ENCODE measurements around the gene ZEB2. TPM values are rescaled to one million over a fixed set of nuclear protein-coding genes. Genes with fewer than 3 reads are reported as not detected.
A peak's percentile ranks its signal among the peaks of the same experiment; 100 is the strongest.

The ZEB2 gene
- polyA plus RNA-seq, 3 donors: 112 to 133 (median 121) TPM

- DNase-seq (ENCODE audit: extremely low read depth in 1 of 11, low read depth in 9 of 11, low spot score in 4 of 11): no peak
Observed at GRCh38 chr2:144421606-144422510, 98.1 kb downstream of the ZEB2 start.

GRCh38 chr2:144419218-144419617, 100.7 kb downstream of the ZEB2 start:
- no peak for DNase-seq (ENCODE audit: extremely low read depth in 1 of 11, low read depth in 9 of 11, low spot score in 4 of 11)

- DNase-seq (ENCODE audit: extremely low read depth in 1 of 11, low read depth in 9 of 11, low spot score in 4 of 11): no peak
Observed at GRCh38 chr2:144415386-144415785, 104.5 kb downstream of the ZEB2 start.

- no peak for DNase-seq (ENCODE audit: extremely low read depth in 1 of 11, low read depth in 9 of 11, low spot score in 4 of 11)
Observed at GRCh38 chr2:144414324-144414845, 105.5 kb downstream of the ZEB2 start.

- DNase-seq (ENCODE audit: extremely low read depth in 1 of 11, low read depth in 9 of 11, low spot score in 4 of 11): no peak
Observed at GRCh38 chr2:144412709-144413108, 107.2 kb downstream of the ZEB2 start.

- no peak for DNase-seq (ENCODE audit: extremely low read depth in 1 of 11, low read depth in 9 of 11, low spot score in 4 of 11)
Observed at GRCh38 chr2:144411473-144411872, 108.4 kb downstream of the ZEB2 start.

- no peak for DNase-seq (ENCODE audit: extremely low read depth in 1 of 11, low read depth in 9 of 11, low spot score in 4 of 11)
Observed at GRCh38 chr2:144409241-144409640, 110.7 kb downstream of the ZEB2 start.

- DNase-seq (ENCODE audit: extremely low read depth in 1 of 11, low read depth in 9 of 11, low spot score in 4 of 11): no peak
Observed at GRCh38 chr2:144407262-144407661, 112.7 kb downstream of the ZEB2 start.

GRCh38 chr2:144405982-144406788, 113.7 kb downstream of the ZEB2 start:
- no peak for DNase-seq (ENCODE audit: extremely low read depth in 1 of 11, low read depth in 9 of 11, low spot score in 4 of 11)

- no peak for DNase-seq (ENCODE audit: extremely low read depth in 1 of 11, low read depth in 9 of 11, low spot score in 4 of 11)
Observed at GRCh38 chr2:144405321-144405720, 114.6 kb downstream of the ZEB2 start.

- DNase-seq (ENCODE audit: extremely low read depth in 1 of 11, low read depth in 9 of 11, low spot score in 4 of 11): no peak
Observed at GRCh38 chr2:144404586-144405314, 115.2 kb downstream of the ZEB2 start.

GRCh38 chr2:144403933-144404332, 116.0 kb downstream of the ZEB2 start:
- no peak for DNase-seq (ENCODE audit: extremely low read depth in 1 of 11, low read depth in 9 of 11, low spot score in 4 of 11)

- DNase-seq (ENCODE audit: extremely low read depth in 1 of 11, low read depth in 9 of 11, low spot score in 4 of 11): peak in 7 of 11 donors; percentile 29 to 55 (median 45)
Observed at GRCh38 chr2:144402251-144402650, 117.7 kb downstream of the ZEB2 start.

- no peak for DNase-seq (ENCODE audit: extremely low read depth in 1 of 11, low read depth in 9 of 11, low spot score in 4 of 11)
Observed at GRCh38 chr2:144401036-144401435, 118.9 kb downstream of the ZEB2 start.

GRCh38 chr2:144396318-144396717, 123.6 kb downstream of the ZEB2 start:
- DNase-seq (ENCODE audit: extremely low read depth in 1 of 11, low read depth in 9 of 11, low spot score in 4 of 11): no peak

- no peak for DNase-seq (ENCODE audit: extremely low read depth in 1 of 11, low read depth in 9 of 11, low spot score in 4 of 11)
Observed at GRCh38 chr2:144390424-144391020, 129.4 kb downstream of the ZEB2 start.

GRCh38 chr2:144389930-144390311, 130.0 kb downstream of the ZEB2 start:
- no peak for DNase-seq (ENCODE audit: extremely low read depth in 1 of 11, low read depth in 9 of 11, low spot score in 4 of 11)

GRCh38 chr2:144389151-144389929, 130.6 kb downstream of the ZEB2 start:
- DNase-seq (ENCODE audit: extremely low read depth in 1 of 11, low read depth in 9 of 11, low spot score in 4 of 11): no peak
